DMS53 treated with DMSO at 0.1 percent for 48 hours (cell line): ENCODE results near the gene ZG16.
"Not testable (repeated sequence)": the region's sequence is repeated elsewhere in the genome, so short reads cannot be mapped to it uniquely, and the experiment has no call there.

Experiments used
- DNase-seq: peaks from one replicate; lab custom pipeline; 2025; ENCODE audit not compliant: unreplicated experiment; lab: John Stamatoyannopoulos, UW

ZG16 gene

GRCh38 chr16:29777576-29778350 lies at the start of gene ZG16:
TSS of gene ZG16 (plus strand) at chr16:29778256. CDS start at chr16:29779267, 1,011 bp downstream.
- DNase-seq: no peak

- DNase-seq: peak; percentile 1
Measured at GRCh38 chr16:29729116-29729521, 48.9 kb upstream of the ZG16 start.

- DNase-seq: no peak
Measured at GRCh38 chr16:29730649-29731048, 47.4 kb upstream of the ZG16 start.

DNA sequence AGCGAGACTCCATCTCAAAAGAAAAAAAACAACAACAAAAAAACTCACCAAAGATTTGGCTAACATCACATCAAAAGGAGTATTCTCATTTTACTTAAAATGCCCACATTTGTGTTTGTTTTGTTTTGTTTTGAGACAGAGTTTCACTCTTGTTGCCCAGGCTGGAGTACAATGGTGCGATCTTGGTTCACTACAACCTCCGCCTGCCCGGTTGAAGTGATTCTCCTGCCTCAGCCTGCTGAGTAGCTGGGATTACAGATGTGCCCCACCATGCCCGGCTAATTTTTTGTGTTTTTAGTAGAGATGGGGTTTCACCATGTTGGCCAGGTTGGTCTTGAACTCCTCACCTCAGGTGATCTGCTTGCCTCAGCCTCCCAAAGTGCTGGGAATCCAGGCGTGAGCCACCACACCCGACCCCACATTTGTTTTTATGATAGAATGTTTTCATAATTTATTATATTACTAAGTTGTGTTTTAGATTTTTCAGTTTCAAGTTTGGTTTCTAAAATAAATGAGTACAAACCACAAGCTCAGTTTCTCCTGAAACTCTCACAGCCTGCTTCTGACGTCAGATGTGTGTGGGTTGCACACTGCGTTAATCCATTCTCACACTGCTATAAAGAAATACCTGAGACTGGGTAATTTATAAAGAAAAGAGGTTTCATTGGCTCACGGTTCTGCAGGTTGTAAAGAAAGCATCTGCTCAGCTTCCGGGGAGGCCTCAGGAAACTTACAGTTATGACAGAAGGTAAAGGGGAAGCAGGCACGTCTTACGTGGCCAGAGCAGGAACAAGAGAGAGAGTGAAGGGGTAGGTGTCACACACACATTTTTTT lies 46.1 kb upstream of the ZG16 start:
- DNase-seq: not testable (repeated sequence)

GRCh38 chr16:29734786-29735185 lies 43.3 kb upstream of the ZG16 start:
- no peak for DNase-seq

DNA sequence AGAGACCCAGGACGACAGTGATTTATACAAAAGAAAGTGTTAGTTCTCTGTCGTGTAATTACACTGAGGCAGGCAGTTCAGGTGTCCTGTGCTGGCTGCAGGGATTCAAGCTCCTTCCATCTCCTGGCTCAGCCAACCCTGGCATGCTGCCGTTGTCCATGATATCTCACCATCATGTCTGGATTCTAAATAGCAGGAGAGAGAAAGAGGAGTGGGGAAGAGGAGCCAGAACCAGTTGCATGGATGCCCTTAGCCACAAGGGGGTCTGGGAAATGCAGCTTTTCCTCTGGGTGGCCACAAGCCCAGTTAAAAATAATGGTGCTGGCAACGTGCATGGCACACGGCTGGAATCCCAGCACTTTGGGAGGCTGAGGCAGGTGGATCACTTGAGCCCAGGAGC lies 41.9 kb upstream of the ZG16 start:
- no peak for DNase-seq

GRCh38 chr16:29736764-29737163 lies 41.3 kb upstream of the ZG16 start:
- DNase-seq: no peak

DNA sequence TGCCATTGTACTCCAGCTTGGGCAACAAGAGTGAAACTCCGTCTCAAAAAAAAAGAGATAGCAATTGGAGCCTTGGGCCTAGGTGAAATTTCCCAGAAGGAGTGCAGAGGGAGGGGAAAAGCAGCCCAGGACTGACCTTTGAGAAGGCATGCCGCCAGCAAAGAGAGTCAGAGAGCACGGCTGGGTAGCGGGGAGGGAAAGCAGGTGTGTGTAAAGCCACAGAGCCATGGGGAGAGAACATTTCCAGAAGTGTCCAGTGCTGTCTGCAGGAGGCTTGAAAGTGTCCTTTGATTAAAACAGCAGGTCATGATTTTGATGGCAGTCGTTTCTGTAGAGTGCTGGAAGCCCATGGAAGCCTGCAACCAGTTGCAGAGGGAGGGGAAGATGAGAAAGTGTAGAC lies 40.3 kb upstream of the ZG16 start:
- DNase-seq: no peak

DNA sequence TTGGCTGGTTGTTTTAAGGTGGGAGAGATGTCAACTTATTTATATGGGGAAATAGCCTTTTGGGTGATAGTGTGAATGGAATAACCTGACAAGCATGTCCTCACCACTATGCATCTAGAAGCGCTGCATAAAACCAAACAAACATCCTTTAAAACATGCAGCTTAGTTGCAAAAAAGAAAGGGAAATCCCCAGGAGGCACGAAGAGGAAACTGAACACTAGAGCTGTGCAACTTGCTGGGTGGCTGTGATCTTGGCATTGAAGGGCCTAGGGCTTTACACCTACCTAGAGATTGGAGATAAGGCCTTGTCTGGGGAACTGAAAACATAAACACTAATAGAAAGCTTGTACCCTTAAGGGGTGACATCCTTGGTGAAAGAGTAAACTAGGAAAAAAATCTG lies 39.5 kb upstream of the ZG16 start:
- no peak for DNase-seq

DNA sequence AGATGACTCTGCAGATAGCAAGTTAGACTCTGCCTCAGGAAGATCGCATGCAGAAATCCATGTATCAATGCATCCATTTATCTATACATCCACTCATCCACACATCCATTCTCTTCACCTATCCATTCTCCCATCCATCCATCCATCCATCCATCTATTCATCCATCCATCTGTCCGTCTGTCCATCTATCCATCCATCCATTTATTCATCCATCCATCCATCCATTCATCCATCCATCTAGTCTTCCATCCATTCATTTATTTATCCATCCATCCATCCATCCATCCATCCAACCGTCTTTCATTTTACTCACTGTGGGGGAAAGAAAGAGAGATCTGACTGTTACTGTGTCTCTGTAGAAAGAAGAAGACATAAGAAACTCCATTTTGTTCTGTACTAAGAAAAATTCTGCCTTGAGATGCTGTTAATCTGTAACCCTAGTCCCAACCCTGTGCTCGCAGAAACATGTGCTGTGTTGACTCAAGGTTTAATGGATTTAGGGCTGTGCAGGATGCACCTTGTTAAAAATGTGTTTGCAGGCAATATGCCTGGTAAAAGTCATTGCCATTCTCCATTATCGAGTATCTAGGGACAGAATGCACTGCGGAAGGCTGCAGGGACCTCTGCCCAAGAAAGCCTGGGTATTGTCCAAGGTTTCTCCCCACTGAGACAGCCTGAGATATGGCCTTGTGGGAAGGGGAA lies 38.0 kb upstream of the ZG16 start:
- DNase-seq: not testable (repeated sequence)

DNA sequence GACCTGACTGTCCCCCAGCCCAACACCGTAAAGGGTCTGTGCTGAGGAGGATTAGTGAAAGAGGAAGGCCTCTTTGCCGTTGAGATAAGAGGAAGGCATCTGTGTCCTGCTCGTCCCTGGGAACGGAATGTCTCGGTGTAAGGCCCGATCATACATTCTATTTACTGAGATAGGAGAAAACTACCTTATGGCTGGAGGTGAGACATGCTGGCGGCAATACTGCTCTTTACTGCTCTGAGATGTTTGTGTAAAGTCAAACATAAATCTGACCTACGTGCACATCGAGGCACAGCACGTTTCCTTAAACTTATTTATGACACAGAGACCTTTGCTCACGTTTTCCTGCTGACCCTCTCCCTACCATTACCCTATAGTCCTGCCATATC lies 37.4 kb upstream of the ZG16 start:
- not testable (repeated sequence) for DNase-seq

- no peak for DNase-seq
Measured at GRCh38 chr16:29742683-29743275, 35.3 kb upstream of the ZG16 start.

DNA sequence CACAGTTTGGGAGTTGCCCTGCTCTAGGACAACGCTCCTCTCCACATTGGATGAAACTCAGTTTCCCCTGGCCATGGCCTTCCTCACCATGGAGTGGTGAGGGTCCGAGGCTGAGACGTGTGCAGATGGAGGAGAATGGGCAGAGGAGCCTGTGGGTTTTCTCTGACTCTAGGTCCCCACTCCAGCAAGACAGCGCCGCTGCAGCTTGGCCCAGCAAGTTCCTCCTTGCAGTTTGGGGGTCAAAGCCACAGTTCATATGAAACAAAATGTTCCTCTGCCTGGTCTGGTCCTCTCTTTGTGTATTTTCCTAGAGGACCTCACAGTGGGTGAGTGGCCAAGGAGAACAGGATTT lies 34.6 kb upstream of the ZG16 start:
- no peak for DNase-seq

DNA sequence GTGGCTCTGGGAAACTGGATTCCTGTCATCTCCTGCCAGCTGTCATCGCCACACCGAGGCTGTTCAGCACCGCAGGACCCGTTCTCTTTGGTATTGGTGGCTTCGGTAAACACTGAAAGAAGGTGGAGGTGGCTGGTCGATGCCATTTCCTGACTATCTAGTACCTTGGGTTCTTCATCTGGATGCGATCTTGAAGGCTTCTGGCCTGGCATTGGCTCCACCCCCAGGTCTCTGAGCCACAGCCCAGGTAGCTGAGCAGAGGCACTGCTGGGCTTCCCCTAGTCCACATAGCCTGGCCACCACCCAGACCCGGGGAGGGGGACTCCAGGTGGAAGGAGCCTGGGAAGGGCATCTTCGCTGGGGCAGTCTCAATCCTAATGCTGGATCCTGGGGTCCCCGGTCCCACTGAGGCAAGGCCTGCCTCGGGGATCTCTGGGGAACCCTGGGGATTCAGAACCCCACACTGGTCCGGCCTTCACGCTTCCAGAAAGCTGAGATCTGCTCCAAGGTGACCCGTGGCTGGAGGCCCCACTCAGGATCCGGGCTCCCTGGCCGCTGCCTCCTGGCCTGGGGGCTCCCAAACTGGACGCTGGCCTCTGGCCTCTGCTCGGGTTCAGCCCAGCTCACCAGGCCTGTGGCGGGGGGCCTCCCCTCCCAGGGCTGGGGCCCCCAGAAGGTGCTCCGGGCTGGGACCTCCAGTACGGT lies 34.1 kb upstream of the ZG16 start:
- DNase-seq: no peak

- no peak for DNase-seq
Measured at GRCh38 chr16:29744541-29745101, 33.4 kb upstream of the ZG16 start.

DNA sequence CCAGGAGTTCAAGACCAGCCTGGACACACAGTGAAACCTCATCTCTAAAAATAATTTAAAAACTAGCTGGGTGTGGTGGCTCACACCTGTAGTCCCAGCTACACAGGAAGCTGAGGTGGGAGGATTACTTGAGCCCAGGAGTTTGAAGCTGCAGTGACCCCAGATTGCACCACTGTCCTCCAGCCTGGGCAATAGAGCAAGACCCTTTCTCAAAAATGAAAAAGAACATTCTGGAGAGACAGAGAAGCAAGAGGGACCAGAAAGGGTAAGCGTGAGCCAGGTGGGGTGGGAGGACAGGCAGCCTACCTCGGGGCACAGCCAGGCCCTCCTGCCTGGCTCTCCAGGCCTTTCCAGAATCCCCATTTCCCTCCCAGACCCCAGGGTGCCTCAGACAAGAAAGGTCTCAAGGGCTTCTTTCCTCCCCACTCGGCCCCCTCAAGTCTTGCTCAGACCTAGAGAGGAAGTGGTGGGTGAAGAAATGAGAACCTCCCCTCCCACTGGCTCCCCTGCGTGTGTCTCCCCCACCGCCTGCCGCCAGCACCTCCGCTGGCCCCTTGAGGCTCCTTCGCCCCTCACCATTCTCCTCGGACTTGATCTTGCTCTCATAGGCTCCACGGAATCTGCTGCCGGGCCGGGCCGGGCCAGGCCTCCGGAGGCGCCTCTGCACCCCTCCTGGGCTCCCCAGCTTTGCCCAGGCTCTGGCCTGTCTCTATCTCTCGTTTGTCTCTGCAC lies 32.8 kb upstream of the ZG16 start:
- no peak for DNase-seq

GRCh38 chr16:29745853-29746345 lies 32.2 kb upstream of the ZG16 start, which contains the start of gene C16orf54:
TSS of gene C16orf54 (minus strand) at chr16:29745990. CDS start at chr16:29744951, 1,039 bp downstream.
- no peak for DNase-seq

- not testable (repeated sequence) for DNase-seq
Measured at GRCh38 chr16:29746518-29746917, 31.5 kb upstream of the ZG16 start.

GRCh38 chr16:29747947-29748759 lies 29.9 kb upstream of the ZG16 start:
- DNase-seq: no peak
